Gastroesophageal sphincter (tissue), 4 donors: ENCODE measurements around the gene ZER1. TPM values are rescaled to one million over a fixed set of nuclear protein-coding genes. Genes with fewer than 3 reads are reported as not detected.

Source experiments
- ATAC-seq: fragments of 150-250 bp; one replicate; pipeline ENCODE4 v1.9.1; 2016; ENCODE audit warnings: mild to moderate bottlenecking, moderate library complexity
- H3K27ac ChIP-seq, 4 donors: fragments of 200-600 bp; sonication (generic) in 3 of 4; 1 replicate in 3 of 4; 2 replicates in 1 of 4; pipeline ENCODE4 v1.5.1; 2016 to 2019
- H3K27me3 ChIP-seq: fragments of 200-600 bp; sonication (generic); one replicate; pipeline ENCODE4 v1.5.1; 2019
- H3K36me3 ChIP-seq, 2 donors: fragments of 200-600 bp; sonication (generic); one replicate each; pipeline ENCODE4 v1.5.1; 2019; ENCODE audit warnings: control low read depth in 1 of 2
- H3K4me1 ChIP-seq, 3 donors: fragments of 200-600 bp; sonication (generic); 1 replicate in 2 of 3; 2 replicates in 1 of 3; pipeline ENCODE4 v1.5.1; 2016 to 2019; ENCODE audit warnings: control low read depth in 2 of 3
- H3K4me3 ChIP-seq, 2 donors: fragments of 200-600 bp; sonication (generic); one replicate each; pipeline ENCODE4 v1.5.1; 2019; ENCODE audit warnings: mild to moderate bottlenecking in 1 of 2, moderate library complexity in 1 of 2
- H3K9me3 ChIP-seq, 3 donors: fragments of 200-600 bp; sonication (generic); one replicate each; pipeline ENCODE4 v1.5.1; 2017 to 2019; ENCODE audit warnings: control low read depth in 2 of 3
- CTCF ChIP-seq, 4 experiments: fragments of 200-600 bp in 2 of 4; fragments of 450-650 bp in 2 of 4; sonication (generic) in 1 of 4; IDR thresholded peaks; one replicate each; pipeline ENCODE4 v1.5.1; 2017 to 2019; ENCODE audit warnings: antibody characterized with exemption in 4 of 4, mild to moderate bottlenecking in 2 of 4, moderate library complexity in 2 of 4
- EP300 ChIP-seq: sonication (generic); formaldehyde crosslinking; IDR thresholded peaks from one replicate; pipeline ENCODE4 v1.6.1; 2017; ENCODE audit warnings: antibody characterized with exemption, mild to moderate bottlenecking
- POLR2A ChIP-seq, 2 donors: fragments of 450-650 bp; IDR thresholded peaks; one replicate each; pipeline ENCODE4 v1.6.1; 2017; ENCODE audit warnings: antibody characterized with exemption in 2 of 2, mild to moderate bottlenecking in 2 of 2, moderate library complexity in 1 of 2
- POLR2AphosphoS5 ChIP-seq: sonication (generic); formaldehyde crosslinking; IDR thresholded peaks from one replicate; pipeline ENCODE4 v1.6.1; 2017; ENCODE audit warnings: antibody characterized with exemption
- WGBS, 2 donors: methylation state at CpG; one replicate each; pipeline ENCODE4 v1.1.5; 2018; ENCODE audit warnings: low coverage in 1 of 2; 5-methylcytosine and 5-hydroxymethylcytosine counted together
- total RNA-seq, 4 donors: library from RNA; depleted of rRNA; stranded (reverse); fragments of >200 nt; gene quantifications; one replicate each; pipeline ENCODE4 v1.1.0, GENCODE V29; 2016

ZER1 gene
- total RNA-seq, 4 donors from 2014 or later = 55.1 to 104 (median 60.2) TPM

GRCh38 chr9:128768606-128769005, 3.1 kb downstream of the ZER1 start:
- H3K4me1 ChIP-seq = peaks cover 0 to 46% (median 11%) of the 10 kb centered on the region in 3 donors
- H3K36me3 ChIP-seq = peaks cover 0 to 30% of the 10 kb centered on the region in 2 donors
- WGBS, 2 donors = 60 to 79% methylated on average over 1 to 6 of the region's 6 CpGs
- no peak overlapping the region for H3K27ac ChIP-seq
- H3K9me3 ChIP-seq = no peaks in the 10 kb centered on the region
- H3K27me3 ChIP-seq = no peaks in the 10 kb centered on the region
- no peak overlapping the region for H3K4me3 ChIP-seq
- TF ChIP-seq POLR2A (IDR thresholded peaks at IDR 0.05) (no peak), POLR2AphosphoS5 (no peak), CTCF (IDR thresholded peaks at IDR 0.05) (no peak), EP300 (no peak)
- ATAC-seq = no peak

- ATAC-seq = no peak
- Histone ChIP-seq H3K27me3 (no peaks in the 10 kb centered on the region), H3K36me3 (peaks cover 0 to 30% of the 10 kb centered on the region in 2 donors), H3K4me1 (peaks cover 0 to 49% (median under 1%) of the 10 kb centered on the region in 3 donors), H3K9me3 (no peaks in the 10 kb centered on the region), H3K27ac (no peak overlapping the region), H3K4me3 (no peak overlapping the region)
- TF ChIP-seq POLR2A (IDR thresholded peaks at IDR 0.05) = no peak
- TF ChIP-seq POLR2AphosphoS5 = no peak
- TF ChIP-seq EP300 = no peak
- no peak for TF ChIP-seq CTCF (IDR thresholded peaks at IDR 0.05)
- WGBS, 2 donors = 82 to 88% methylated on average over 3 of the region's 3 CpGs
Measured at GRCh38 chr9:128765499-128765898, 6.2 kb downstream of the ZER1 start.

- Histone ChIP-seq H3K4me1 (peaks cover 0 to 38% (median 0%) of the 10 kb centered on the region in 3 donors), H3K27ac (no peak overlapping the region), H3K27me3 (no peaks in the 10 kb centered on the region), H3K4me3 (no peak overlapping the region), H3K36me3 (peaks cover 0 to 30% of the 10 kb centered on the region in 2 donors), H3K9me3 (no peaks in the 10 kb centered on the region)
- ATAC-seq = no peak
- 85% methylated on average over 3 of the region's 6 CpGs; no CpG with 5 or more reads in 1 of the 2 donors for WGBS, 2 donors
- TF ChIP-seq CTCF (IDR thresholded peaks at IDR 0.05) (no peak), POLR2A (IDR thresholded peaks at IDR 0.05) (no peak), EP300 (no peak), POLR2AphosphoS5 (no peak)
Measured at GRCh38 chr9:128764361-128764760, 7.4 kb downstream of the ZER1 start.

GRCh38 chr9:128762671-128763449, 8.9 kb downstream of the ZER1 start:
- 74 to 75% methylated on average over 3 to 4 of the region's 9 CpGs for WGBS, 2 donors
- Histone ChIP-seq H3K27me3 (no peaks in the 10 kb centered on the region), H3K9me3 (no peaks in the 10 kb centered on the region), H3K36me3 (peaks cover 0 to 24% of the 10 kb centered on the region in 2 donors), H3K4me1 (peaks cover 0 to 23% (median 0%) of the 10 kb centered on the region in 3 donors), H3K4me3 (no peak overlapping the region), H3K27ac (no peak overlapping the region)
- TF ChIP-seq POLR2A (IDR thresholded peaks at IDR 0.05) = no peak
- no peak for TF ChIP-seq CTCF (IDR thresholded peaks at IDR 0.05)
- no peak for ATAC-seq

GRCh38 chr9:128757602-128758001, 14.1 kb downstream of the ZER1 start:
- no peaks in the 10 kb centered on the region for H3K27me3 ChIP-seq
- no peaks in the 10 kb centered on the region for H3K9me3 ChIP-seq
- peaks cover 0 to 34% of the 10 kb centered on the region in 2 donors for H3K36me3 ChIP-seq
- H3K27ac ChIP-seq = no peak overlapping the region
- 67 to 77% methylated on average over 5 to 6 of the region's 6 CpGs for WGBS, 2 donors
- ATAC-seq = no peak
- TF ChIP-seq POLR2A (IDR thresholded peaks at IDR 0.05) = no peak
- TF ChIP-seq EP300 = no peak
- TF ChIP-seq POLR2AphosphoS5 = no peak
- no peak for TF ChIP-seq CTCF (IDR thresholded peaks at IDR 0.05)
- H3K4me1 ChIP-seq = peaks cover 0 to 8% (median 0%) of the 10 kb centered on the region in 3 donors
- no peak overlapping the region for H3K4me3 ChIP-seq
